CD4-positive, alpha-beta T cell (primary cell): ENCODE results near the gene CFAP52. TPM values are rescaled to one million over a fixed set of nuclear protein-coding genes. Genes with fewer than 3 reads are reported as not detected.

Source experiments
- ATAC-seq: fragments of 200-7000 bp; cut with Tn5 transposase; one replicate; pipeline ENCODE4 v1.10.0; 2022; ENCODE audit warnings: mild to moderate bottlenecking; ENCODE audit not compliant: poor library complexity
- CTCF ChIA-PET: fragments of 350-600 bp; sonication (Branson Sonifier 250); formaldehyde crosslinking; loops from one replicate; lab custom pipeline; 2021; ENCODE audit warnings: antibody characterized with exemption, inconsistent platforms; lab: Charles Lee
- POLR2A ChIA-PET: fragments of 350-600 bp; sonication (Branson Sonifier 250); formaldehyde crosslinking; loops from one replicate; lab custom pipeline; 2021; ENCODE audit warnings: antibody characterized with exemption, inconsistent platforms; lab: Charles Lee
- DNase-seq, 14 experiments: peaks; one replicate each; pipeline ENCODE4 v3.0.0-alpha.2; 2013 to 2020; ENCODE audit warnings: mixed read lengths in 2 of 14
- H3K27ac ChIP-seq, 2 donors: one replicate each; pipeline versions ENCODE4 v1.5.1 to v1.7.0; 2013; ENCODE audit warnings: low read length in 2 of 2, low read depth in 1 of 2, mild to moderate bottlenecking in 1 of 2
- H3K27me3 ChIP-seq, 2 experiments: 1 replicate in 1 of 2; 2 replicates in 1 of 2; pipeline versions ENCODE4 v1.6.1 to v1.7.0; 2013; ENCODE audit warnings: low read length in 2 of 2, control low read depth in 1 of 2, mild to moderate bottlenecking in 1 of 2, moderate library complexity in 1 of 2; ENCODE audit not compliant: insufficient read depth in 2 of 2, control insufficient read depth in 1 of 2
- H3K36me3 ChIP-seq: one replicate; pipeline ENCODE4 v1.6.1; 2013; ENCODE audit warnings: low read length, control low read depth; ENCODE audit not compliant: insufficient read depth
- H3K4me1 ChIP-seq: one replicate; pipeline ENCODE4 v1.6.1; 2013; ENCODE audit warnings: low read length, control low read depth; ENCODE audit not compliant: insufficient read depth
- H3K4me3 ChIP-seq: one replicate; pipeline ENCODE4 v1.5.1; 2013; ENCODE audit warnings: mild to moderate bottlenecking, low read length, moderate library complexity
- H3K9me3 ChIP-seq, 2 experiments: 1 replicate in 1 of 2; 2 replicates in 1 of 2; pipeline versions ENCODE4 v1.6.1 to v1.7.0; 2013; ENCODE audit warnings: low read length in 2 of 2, mild to moderate bottlenecking in 2 of 2, control low read depth in 1 of 2, moderate library complexity in 1 of 2; ENCODE audit not compliant: control insufficient read depth in 1 of 2, insufficient read depth in 1 of 2
- H3K27ac Mint-ChIP-seq: one replicate; pipeline ENCODE4 v1.8.0; 2020; ENCODE audit warnings: mixed read lengths
- H3K27me3 Mint-ChIP-seq: one replicate; pipeline ENCODE4 v1.8.0; 2021; ENCODE audit warnings: mixed read lengths
- H3K36me3 Mint-ChIP-seq: one replicate; pipeline ENCODE4 v1.8.0; 2021; ENCODE audit warnings: low read depth, mixed read lengths
- H3K4me1 Mint-ChIP-seq: one replicate; pipeline ENCODE4 v1.8.0; 2021; ENCODE audit warnings: low read depth, mixed read lengths
- H3K4me3 Mint-ChIP-seq: one replicate; pipeline ENCODE4 v1.8.0; 2020; ENCODE audit warnings: mild to moderate bottlenecking, mixed read lengths
- H3K9me3 Mint-ChIP-seq: one replicate; pipeline ENCODE4 v1.8.0; 2020; ENCODE audit warnings: mixed read lengths
- intact Hi-C, 2 experiments: fragments of 100-400 bp; cut with DNase I in 1 of 2; cut with micrococcal nuclease in 1 of 2; formaldehyde crosslinking; loops; one replicate each; pipeline versions ENCODE4 v1.15.1 to v1.9.0; 2023 to 2025; cut with DNase I, micrococcal nuclease
- total RNA-seq, 174 experiments: library from RNA in 2 of 174; stranded (reverse) in 2 of 174; gene quantifications; one replicate each; pipeline ENCODE4 v1.2.3 and lab custom pipeline; 2021 to 2026
- TF ChIP-seq, protein P1 (sequence below): fragments of 200-600 bp; IDR thresholded peaks from one replicate; pipeline ENCODE4 v1.8.0; 2022; ENCODE audit warnings: antibody characterized with exemption, mild to moderate bottlenecking

Gene CFAP52
- total RNA-seq, 2 experiments from 2014 or later: not detected

DNA sequence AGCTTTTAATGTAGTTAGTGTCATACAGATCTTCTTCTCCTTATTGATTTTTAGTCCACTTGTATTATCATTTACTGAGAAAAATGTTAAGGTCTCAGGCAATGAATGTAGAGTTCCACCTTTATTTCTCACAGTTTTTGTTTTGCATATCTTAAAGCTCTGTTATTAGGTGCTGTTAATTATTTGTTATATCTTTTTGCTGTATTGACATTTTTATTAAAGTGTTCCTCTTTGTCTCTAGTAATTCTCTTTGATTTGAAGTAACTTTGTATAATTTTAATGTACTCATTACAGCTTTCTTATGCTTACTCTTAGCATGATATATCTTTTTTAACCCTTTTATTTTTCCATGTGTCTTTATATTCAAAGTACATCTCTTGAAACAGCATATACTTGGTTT, 46.5 kb downstream of the CFAP52 start:
- H3K27ac Mint-ChIP-seq: no peak overlapping the region

DNA sequence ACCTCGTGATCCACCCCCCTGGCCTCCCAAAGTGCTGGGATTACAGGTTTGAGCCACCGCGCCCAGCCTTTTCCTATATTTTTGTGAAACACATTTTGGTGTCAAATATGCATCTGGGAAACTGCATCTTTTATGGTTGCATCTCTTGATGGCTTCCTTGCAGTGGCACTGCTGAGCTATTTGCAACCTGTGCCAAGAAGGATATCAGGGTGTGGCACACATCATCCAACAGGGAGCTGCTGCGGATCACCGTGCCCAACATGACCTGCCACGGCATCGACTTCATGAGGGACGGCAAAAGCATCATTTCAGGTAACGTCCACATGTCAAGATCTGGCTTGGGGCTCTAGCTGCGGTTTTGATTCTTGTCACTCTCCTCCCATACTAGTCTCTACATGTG, 52.1 kb downstream of the CFAP52 start:
- Histone ChIP-seq H3K27me3 (peaks cover 0 to 4% of the 10 kb centered on the region in 2 experiments), H3K27ac (no peak overlapping the region), H3K4me1 (no peaks in the 10 kb centered on the region), H3K36me3 (no peaks in the 10 kb centered on the region), H3K4me3 (no peak overlapping the region), H3K9me3 (peaks cover 0 to 7% of the 10 kb centered on the region in 2 experiments)
- ATAC-seq: no peak
- H3K4me3 Mint-ChIP-seq: no peak overlapping the region
- H3K9me3 Mint-ChIP-seq: peaks cover 11% of the 10 kb centered on the region
- CTCF ChIA-PET: no interaction called here
- POLR2A ChIA-PET: no interaction called here
- intact Hi-C loops: no loop called here
- peaks cover 17% of the 10 kb centered on the region for H3K27me3 Mint-ChIP-seq
- no peak overlapping the region for H3K27ac Mint-ChIP-seq
- TF ChIP-seq, protein P1, sequence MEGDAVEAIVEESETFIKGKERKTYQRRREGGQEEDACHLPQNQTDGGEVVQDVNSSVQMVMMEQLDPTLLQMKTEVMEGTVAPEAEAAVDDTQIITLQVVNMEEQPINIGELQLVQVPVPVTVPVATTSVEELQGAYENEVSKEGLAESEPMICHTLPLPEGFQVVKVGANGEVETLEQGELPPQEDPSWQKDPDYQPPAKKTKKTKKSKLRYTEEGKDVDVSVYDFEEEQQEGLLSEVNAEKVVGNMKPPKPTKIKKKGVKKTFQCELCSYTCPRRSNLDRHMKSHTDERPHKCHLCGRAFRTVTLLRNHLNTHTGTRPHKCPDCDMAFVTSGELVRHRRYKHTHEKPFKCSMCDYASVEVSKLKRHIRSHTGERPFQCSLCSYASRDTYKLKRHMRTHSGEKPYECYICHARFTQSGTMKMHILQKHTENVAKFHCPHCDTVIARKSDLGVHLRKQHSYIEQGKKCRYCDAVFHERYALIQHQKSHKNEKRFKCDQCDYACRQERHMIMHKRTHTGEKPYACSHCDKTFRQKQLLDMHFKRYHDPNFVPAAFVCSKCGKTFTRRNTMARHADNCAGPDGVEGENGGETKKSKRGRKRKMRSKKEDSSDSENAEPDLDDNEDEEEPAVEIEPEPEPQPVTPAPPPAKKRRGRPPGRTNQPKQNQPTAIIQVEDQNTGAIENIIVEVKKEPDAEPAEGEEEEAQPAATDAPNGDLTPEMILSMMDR: no peak
- DNase-seq: no peak
- H3K4me1 Mint-ChIP-seq: no peaks in the 10 kb centered on the region
- H3K36me3 Mint-ChIP-seq: no peaks in the 10 kb centered on the region

More for the DNA sequence above, 46.5 kb downstream of the CFAP52 start:
- Histone ChIP-seq H3K9me3 (peaks cover 0 to 23% of the 10 kb centered on the region in 2 experiments), H3K36me3 (no peaks in the 10 kb centered on the region), H3K27me3 (peaks cover 0 to 2% of the 10 kb centered on the region in 2 experiments), H3K27ac (no peak overlapping the region), H3K4me3 (no peak overlapping the region), H3K4me1 (no peaks in the 10 kb centered on the region)
- no peak for ATAC-seq
- intact Hi-C loops: no loop called here
- Mint-ChIP-seq H3K36me3 (no peaks in the 10 kb centered on the region), H3K4me1 (no peaks in the 10 kb centered on the region), H3K9me3 (peaks cover 18% of the 10 kb centered on the region), H3K4me3 (no peak overlapping the region), H3K27me3 (peaks cover 6% of the 10 kb centered on the region)
- CTCF ChIA-PET: no interaction called here
- POLR2A ChIA-PET: no interaction called here
- no peak for DNase-seq
- TF ChIP-seq, protein P1: no peak

DNA sequence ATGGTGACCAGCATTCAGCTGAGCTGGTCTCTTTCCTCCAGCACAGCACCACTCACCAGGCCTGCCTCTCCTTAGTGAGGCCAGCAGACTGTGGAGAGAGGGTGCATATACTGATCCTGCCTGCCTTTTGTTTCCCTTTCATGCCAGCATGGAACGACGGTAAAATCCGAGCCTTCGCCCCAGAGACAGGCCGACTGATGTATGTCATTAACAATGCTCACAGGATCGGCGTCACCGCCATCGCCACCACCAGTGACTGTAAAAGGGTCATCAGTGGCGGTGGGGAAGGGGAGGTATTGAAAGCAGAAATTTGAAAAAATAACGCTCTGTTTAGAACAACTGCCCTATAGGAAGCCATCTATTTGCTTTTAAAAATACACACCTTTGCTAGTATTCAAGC, 56.3 kb downstream of the CFAP52 start:
- Mint-ChIP-seq H3K27me3 (peaks cover 34% of the 10 kb centered on the region), H3K9me3 (no peaks in the 10 kb centered on the region), H3K4me3 (no peak overlapping the region), H3K27ac (no peak overlapping the region), H3K36me3 (no peaks in the 10 kb centered on the region), H3K4me1 (no peaks in the 10 kb centered on the region)
- CTCF ChIA-PET: no interaction called here
- DNase-seq (no peak), ATAC-seq (no peak)
- Histone ChIP-seq H3K36me3 (no peaks in the 10 kb centered on the region), H3K27ac (no peak overlapping the region), H3K27me3 (peaks cover 0 to 4% of the 10 kb centered on the region in 2 experiments), H3K4me3 (no peak overlapping the region), H3K9me3 (no peaks in the 10 kb centered on the region), H3K4me1 (no peaks in the 10 kb centered on the region)
- POLR2A ChIA-PET: no interaction called here
- TF ChIP-seq, protein P1: no peak
- intact Hi-C loops: no loop called here
